Muscle layer of colon (tissue), 2 donors: ENCODE results near the gene OGFR.

Experiments
- H3K27ac ChIP-seq: one replicate; pipeline ENCODE4 v1.7.0; 2013; ENCODE audit warnings: low read depth, mild to moderate bottlenecking, low read length, moderate library complexity
- H3K27me3 ChIP-seq, 2 donors: one replicate each; pipeline ENCODE4 v1.7.0; 2013; ENCODE audit warnings: low read length in 2 of 2, mild to moderate bottlenecking in 2 of 2; ENCODE audit not compliant: insufficient read depth in 2 of 2, control insufficient read depth in 1 of 2
- H3K36me3 ChIP-seq: one replicate; pipeline ENCODE4 v1.7.0; 2013; ENCODE audit warnings: mild to moderate bottlenecking, low read length; ENCODE audit not compliant: insufficient read depth
- H3K4me1 ChIP-seq: one replicate; pipeline ENCODE4 v1.7.0; 2013; ENCODE audit warnings: mild to moderate bottlenecking, low read length; ENCODE audit not compliant: insufficient read depth
- H3K4me3 ChIP-seq, 2 donors: one replicate each; pipeline ENCODE4 v1.7.0; 2013; ENCODE audit warnings: low read length in 2 of 2, low read depth in 1 of 2, mild to moderate bottlenecking in 1 of 2, moderate library complexity in 1 of 2
- H3K9ac ChIP-seq: one replicate; pipeline ENCODE4 v1.7.0; 2013; ENCODE audit warnings: low read length
- H3K9me3 ChIP-seq: one replicate; pipeline ENCODE4 v1.7.0; 2013; ENCODE audit warnings: mild to moderate bottlenecking, low read length
- donor health status: abdominal sarcoma.
- donor health status: Adenocarcinoma of cecum.

The OGFR gene

DNA sequence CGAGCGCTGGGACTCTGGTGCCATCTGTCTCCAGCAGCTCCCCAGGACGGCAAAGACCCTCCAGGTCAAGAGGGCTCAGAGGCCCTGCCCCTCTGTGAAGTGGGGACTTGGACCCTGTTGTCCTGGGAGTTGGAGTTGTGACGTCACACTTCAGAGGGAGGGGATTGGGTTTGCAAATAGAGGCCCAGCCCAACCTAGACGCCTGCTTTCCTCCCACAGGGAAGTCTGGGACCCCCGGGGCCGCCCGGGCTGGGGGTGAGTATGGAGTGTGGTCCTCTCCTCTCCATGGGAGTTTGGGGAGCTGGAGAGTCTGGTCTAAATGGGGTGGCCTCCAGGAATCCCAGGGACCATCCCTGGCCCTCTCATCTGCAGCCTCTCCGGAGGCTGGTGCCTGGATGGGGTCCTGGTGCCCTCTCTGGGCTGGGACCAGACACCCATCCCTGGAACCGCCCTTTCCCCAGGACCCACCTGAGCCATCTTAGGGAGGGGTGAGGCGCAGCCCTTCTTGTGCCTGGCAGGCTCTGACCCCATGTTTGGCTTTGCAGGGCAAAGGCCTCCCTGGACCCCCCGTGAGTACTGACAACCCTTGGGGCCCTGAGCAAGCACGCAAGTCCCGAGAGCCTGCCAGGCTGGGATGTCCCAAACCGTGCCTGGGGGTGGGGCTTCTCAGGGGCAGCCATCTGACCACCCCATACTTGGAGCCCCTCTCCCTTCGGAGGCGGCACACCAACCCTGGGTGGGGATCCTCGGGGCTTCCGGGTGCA, 16.5 kb downstream of the OGFR start:
- Histone ChIP-seq H3K9me3 (no peaks in the 10 kb centered on the region), H3K36me3 (no peaks in the 10 kb centered on the region), H3K4me3 (no peak overlapping the region), H3K27me3 (peaks cover 7 to 45% of the 10 kb centered on the region in 2 donors), H3K27ac (no peak overlapping the region), H3K9ac (no peak overlapping the region), H3K4me1 (peaks cover 13% of the 10 kb centered on the region)

DNA sequence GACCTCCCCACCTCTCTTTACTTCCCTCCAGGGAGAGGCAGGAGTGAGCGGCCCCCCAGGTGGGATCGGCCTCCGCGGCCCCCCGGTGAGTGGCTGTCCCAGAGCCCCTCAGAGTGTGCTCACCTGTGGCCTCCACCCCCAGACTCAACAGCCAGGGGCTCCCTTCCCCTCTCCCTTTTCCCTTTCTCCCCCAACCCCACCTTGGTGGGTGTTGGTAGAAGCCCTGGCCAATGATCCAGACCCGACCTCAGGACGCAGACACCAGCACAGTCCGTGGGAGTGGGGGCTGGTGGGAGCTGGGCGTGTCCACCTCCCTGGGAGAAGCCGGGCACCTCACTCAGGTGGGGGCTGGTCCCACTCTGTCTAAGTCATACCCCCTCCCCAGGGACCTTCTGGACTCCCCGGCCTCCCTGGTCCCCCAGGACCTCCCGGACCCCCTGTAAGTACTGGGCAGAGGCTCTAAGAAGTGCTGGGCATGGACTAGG, 17.1 kb downstream of the OGFR start:
- Histone ChIP-seq H3K9me3 (no peaks in the 10 kb centered on the region), H3K27me3 (peaks cover 5 to 39% of the 10 kb centered on the region in 2 donors), H3K27ac (no peak overlapping the region), H3K9ac (no peak overlapping the region), H3K4me3 (no peak overlapping the region), H3K4me1 (peaks cover 13% of the 10 kb centered on the region), H3K36me3 (no peaks in the 10 kb centered on the region)

DNA sequence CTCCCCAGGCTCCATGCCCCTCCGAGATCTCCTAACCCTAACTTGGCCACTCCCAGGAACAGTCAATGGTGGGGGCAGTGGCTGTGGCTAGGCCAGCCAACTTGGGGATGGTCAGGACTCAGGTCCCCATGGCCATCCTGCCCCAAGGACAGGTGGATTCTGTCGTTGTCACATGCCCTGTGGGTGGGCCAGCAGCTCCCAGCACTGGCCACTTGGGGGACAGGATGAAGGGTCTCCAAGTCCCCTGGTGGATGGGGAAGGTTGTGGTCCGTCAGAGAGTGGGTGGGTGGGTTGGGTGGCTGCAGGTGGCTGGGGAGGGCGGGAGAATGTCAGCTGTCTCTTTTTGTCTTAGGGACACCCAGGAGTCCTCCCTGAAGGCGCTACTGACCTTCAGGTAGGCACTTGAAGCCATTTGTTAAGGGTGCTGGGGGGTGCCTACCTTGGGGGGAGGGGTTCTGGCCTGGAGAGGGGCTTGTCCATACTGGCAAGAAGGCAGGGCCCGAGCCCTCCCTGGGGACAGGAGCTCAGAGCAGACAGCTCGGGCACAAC, 17.7 kb downstream of the OGFR start:
- peaks cover 5 to 36% of the 10 kb centered on the region in 2 donors for H3K27me3 ChIP-seq
- no peak overlapping the region for H3K9ac ChIP-seq
- H3K36me3 ChIP-seq, result no peaks in the 10 kb centered on the region
- no peak overlapping the region for H3K27ac ChIP-seq
- H3K9me3 ChIP-seq, result no peaks in the 10 kb centered on the region
- H3K4me3 ChIP-seq, result no peak overlapping the region
- H3K4me1 ChIP-seq, result peaks cover 13% of the 10 kb centered on the region

DNA sequence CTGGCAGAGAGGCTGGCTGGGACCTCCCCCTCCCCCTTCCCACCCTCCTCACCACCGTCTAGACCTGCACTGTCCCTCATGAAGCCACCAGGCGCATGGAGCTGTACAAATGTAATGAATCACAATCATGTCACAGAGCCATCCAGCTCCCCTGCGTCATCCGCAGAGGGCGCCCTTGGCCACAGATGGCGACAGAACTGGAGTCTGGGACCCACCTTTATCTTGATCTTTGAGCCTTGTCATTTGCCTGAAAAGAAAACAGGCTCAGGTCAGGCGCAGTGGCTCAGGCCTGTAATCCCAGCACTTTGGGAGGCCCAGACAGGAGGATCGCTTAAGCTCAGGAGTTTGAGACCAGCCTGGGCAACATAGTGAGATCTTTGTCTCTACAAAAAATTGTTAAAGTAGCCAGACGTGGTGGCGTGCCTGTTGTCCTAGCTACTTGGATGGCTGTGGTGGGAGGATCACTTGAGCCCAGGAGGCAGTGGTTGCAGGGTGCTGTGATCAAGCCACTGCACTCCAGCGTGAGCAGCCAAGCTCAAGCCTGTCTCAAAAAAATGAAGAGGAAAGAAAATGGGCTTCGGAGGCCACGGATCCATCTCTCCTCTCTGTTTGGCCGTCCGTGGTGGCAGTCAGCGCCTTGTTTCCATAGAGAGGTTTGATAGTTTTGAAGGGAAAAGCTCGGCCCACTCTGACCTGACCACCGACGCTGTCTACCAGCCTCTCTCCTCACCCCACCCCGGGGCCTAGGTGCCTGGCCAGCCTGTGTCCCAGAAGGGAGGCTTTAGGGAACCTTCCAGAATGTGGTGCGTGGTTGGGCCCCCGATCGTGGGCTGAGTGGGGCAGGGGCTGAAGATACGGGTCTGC, 18.4 kb downstream of the OGFR start:
- peaks cover 0 to 28% of the 10 kb centered on the region in 2 donors for H3K27me3 ChIP-seq

DNA sequence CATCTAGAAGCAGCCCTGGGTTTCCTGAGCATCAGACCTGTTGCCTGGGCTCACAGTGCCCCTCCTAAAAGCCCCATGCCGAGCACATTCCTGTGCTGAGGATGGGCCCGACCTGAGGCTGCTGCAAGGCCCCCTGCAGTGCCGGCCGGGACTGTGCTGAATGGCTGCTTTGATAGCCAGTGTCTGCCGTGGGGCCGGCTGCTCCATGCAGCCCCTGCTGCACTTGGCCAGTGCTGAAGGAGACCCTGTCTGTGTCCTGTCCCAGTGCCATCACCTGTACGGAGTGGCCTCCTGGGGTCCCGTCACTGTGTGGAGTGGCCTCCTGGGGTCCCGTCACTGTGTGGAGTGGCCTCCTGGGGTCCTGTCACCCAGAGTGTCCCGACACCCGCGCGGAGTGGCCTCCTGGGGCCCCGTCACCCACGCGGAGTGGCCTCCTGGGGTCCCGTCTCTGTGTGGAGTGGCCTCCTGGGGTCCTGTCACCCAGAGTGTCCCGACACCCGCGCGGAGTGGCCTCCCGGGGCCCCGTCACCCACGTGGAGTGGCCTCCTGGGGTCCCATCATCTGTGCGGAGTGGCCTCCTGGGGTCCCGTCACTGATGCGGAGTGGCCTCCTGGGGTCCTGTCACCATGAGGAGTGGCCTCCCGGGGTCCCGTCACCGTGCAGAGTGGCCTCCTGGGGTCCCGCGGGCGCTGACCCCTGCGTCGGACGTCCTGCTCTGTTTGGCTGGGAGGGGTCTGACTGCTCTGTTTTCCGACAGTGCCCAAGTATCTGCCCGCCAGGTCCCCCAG, 19.2 kb downstream of the OGFR start:
- Histone ChIP-seq H3K4me1 (peaks cover 6% of the 10 kb centered on the region), H3K27me3 (peaks cover 0 to 20% of the 10 kb centered on the region in 2 donors), H3K4me3 (no peak overlapping the region), H3K9me3 (no peaks in the 10 kb centered on the region), H3K9ac (no peak overlapping the region), H3K27ac (no peak overlapping the region), H3K36me3 (no peaks in the 10 kb centered on the region)

More for the DNA sequence above, 18.4 kb downstream of the OGFR start:
- Histone ChIP-seq H3K27ac (no peak overlapping the region), H3K4me1 (peaks cover 13% of the 10 kb centered on the region), H3K9me3 (no peaks in the 10 kb centered on the region), H3K9ac (no peak overlapping the region), H3K36me3 (no peaks in the 10 kb centered on the region), H3K4me3 (no peak overlapping the region)

DNA sequence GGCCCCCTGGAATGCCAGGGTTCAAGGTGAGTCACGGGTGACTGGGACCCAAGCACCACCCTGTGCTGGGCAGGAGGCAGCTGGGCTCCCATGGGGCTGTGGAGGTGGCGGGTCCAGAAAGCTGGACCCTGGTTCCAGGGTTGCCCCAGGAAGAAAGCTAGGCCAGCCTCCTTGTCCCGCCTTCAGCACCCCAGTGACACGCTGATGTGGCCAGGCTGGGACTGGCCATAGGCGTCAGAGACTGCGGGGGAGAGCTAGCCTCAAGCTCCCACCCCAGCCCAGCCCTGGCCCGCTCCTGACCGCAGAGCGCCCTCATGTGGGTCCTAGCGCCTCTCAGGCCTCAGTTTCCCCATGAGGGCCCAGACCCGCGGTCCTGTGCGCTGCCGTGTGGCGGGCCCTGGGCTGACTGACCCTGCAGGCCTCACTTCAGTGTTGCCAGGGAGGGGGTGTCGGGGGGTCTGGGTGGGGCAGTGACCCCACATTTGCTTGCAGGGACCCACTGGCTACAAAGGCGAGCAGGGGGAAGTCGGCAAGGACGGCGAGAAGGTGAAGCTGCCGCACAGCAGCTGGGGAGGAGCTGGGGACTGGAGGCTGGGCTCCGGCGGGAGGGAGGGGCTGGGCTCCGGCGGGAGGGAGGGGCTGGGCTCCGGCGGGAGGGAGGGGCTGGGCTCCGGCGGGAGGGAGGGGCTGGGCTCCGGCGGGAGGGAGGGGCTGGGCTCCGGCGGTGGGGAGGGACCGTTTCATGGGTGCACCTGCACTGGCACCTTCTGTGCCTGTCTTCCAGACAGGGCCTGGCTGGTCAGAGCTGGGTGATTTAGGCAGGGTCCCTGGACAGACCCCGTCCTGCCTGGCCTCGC, 20.1 kb downstream of the OGFR start:
- Histone ChIP-seq H3K4me3 (peak overlapping the region in 1 of 2 donors; percentile 41), H3K27me3 (peaks cover 0 to 12% of the 10 kb centered on the region in 2 donors), H3K4me1 (peaks cover 5% of the 10 kb centered on the region), H3K9ac (no peak overlapping the region), H3K36me3 (no peaks in the 10 kb centered on the region), H3K9me3 (no peaks in the 10 kb centered on the region), H3K27ac (no peak overlapping the region)

DNA sequence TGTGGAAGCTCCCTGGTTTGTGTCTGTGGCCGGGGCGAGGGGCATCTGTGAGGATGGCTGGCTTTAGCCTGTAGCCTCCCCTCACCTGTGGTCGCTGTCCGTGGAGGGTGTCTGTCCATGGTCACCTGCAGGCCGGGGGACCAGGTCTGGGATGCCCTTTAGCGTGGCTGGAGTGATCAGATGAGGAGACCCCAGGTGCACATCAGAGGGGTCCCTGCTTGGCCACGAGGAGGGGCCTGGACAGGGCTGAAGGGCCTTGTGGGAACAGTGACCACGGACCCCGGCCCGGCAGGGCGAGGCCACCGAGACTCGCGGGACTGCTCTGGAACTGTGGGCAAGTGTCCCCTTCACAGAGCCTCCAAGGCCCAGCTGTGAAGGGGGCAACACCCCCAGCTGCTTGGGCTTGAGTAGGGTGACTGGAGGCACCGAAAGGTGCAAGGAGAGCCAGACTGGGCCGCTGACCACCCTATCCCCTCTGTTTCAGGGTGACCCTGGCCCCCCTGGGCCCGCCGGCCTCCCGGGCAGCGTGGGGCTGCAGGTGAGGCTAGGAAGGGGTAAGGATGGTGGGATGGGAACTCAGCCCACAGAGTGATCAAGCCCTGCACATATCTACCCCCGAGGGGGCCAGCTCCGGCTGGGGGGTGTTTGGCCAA, 20.8 kb downstream of the OGFR start:
- Histone ChIP-seq H3K9me3 (no peaks in the 10 kb centered on the region), H3K9ac (no peak overlapping the region), H3K4me3 (no peak overlapping the region), H3K27ac (no peak overlapping the region), H3K4me1 (peaks cover 5% of the 10 kb centered on the region), H3K36me3 (no peaks in the 10 kb centered on the region), H3K27me3 (peaks cover 0 to 4% of the 10 kb centered on the region in 2 donors)

DNA sequence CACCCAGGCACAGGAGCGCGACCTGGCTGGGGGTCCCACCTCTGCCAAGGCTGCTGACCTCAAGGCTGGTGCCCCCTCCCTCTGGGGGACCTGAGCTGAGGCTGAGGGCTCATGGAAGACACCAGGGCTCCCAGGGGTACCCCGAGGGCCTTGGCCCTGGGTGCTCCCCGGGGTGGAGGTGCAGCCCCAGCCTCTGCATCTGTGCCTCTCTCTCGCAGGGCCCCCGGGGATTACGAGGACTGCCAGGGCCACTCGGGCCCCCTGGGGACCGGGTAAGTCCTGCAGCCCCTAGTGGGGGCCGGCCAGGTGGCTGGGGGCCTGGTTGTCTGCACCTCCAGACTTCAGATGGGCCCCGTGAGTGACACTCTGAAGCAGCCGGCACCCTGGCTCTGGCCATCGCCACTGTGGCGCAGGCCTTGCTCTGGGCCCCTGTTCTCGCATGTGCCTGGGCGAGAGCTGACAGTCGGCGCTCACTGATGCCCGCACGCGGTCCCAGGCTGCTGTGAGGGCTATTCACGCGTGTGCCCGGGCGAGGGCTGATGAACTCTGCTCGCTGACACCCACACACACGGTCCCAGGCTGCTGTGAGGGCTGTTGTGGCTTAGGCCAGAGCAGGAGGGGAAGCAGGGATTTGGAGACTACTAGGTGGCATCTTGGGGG, 21.5 kb downstream of the OGFR start:
- H3K27ac ChIP-seq, result no peak overlapping the region
- no peaks in the 10 kb centered on the region for H3K27me3 ChIP-seq
- H3K4me3 ChIP-seq, result no peak overlapping the region
- no peaks in the 10 kb centered on the region for H3K36me3 ChIP-seq
- H3K4me1 ChIP-seq, result peaks cover 5% of the 10 kb centered on the region
- no peak overlapping the region for H3K9ac ChIP-seq
- no peaks in the 10 kb centered on the region for H3K9me3 ChIP-seq

DNA sequence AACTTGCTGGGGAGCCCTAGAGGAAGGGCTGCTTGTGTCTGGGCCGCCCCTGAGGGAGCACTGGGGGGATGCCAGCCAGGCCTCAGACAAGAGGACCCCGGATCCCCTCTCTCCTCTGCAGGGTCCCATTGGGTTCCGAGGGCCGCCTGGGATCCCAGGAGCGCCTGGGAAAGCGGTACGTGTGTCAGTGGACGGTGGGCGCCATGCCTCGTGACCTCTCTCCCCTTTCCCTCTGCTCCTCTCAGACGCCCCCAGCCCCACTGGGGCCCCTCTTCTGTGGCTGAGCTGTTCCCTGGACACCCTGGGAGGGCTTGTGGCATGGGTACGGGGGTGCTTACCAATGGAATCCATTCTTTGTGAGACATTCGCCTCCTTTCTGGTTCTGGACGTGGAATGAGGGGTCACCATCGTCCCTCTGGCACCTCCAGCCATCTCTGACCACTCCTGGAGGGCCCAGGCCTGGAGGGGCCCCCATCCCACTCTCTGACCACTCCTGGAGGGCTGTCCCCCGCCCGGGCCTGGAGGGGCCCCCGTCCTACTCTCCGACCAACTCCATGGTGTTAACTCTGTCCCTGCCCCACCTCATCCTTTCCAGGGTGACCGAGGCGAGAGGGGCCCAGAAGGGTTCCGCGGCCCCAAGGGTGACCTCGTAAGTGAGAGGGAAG, 22.1 kb downstream of the OGFR start:
- Histone ChIP-seq H3K4me1 (peaks cover 5% of the 10 kb centered on the region), H3K4me3 (no peak overlapping the region), H3K9ac (no peak overlapping the region), H3K27me3 (no peaks in the 10 kb centered on the region), H3K27ac (no peak overlapping the region), H3K9me3 (no peaks in the 10 kb centered on the region), H3K36me3 (no peaks in the 10 kb centered on the region)
